BJ (cell line): ENCODE measurements around the gene PDLIM7. TPM values are rescaled to one million over a fixed set of nuclear protein-coding genes. Genes with fewer than 3 reads are reported as not detected.

ENCODE experiments used
- CTCF ChIA-PET: fragments of 350-600 bp; formaldehyde crosslinking; extraction: SDS; loops from one replicate; lab custom pipeline; 2021; ENCODE audit warnings: antibody characterized with exemption, inconsistent platforms; lab: Yijun Ruan, JAX
- POLR2A ChIA-PET: fragments of 300-600 bp; sonication (Branson Sonifier 250); formaldehyde crosslinking; extraction: SDS; loops from one replicate; lab custom pipeline; 2021; ENCODE audit warnings: antibody characterized with exemption; lab: Charles Lee
- DNase-seq: peaks from one replicate; pipeline ENCODE4 v3.0.0-alpha.2; 2011; ENCODE audit warnings: low read depth
- H3K27me3 ChIP-seq: 2 replicates; pipeline ENCODE4 v1.6.0; 2011; ENCODE audit warnings: low read length; ENCODE audit not compliant: control insufficient read depth, insufficient read depth
- H3K36me3 ChIP-seq: 2 replicates; pipeline ENCODE4 v1.5.1; 2011; ENCODE audit warnings: low read length; ENCODE audit not compliant: control insufficient read depth, insufficient read depth
- H3K4me3 ChIP-seq: 2 replicates; pipeline ENCODE4 v1.5.1; 2011; ENCODE audit warnings: low read depth, mild to moderate bottlenecking, control low read depth, low read length
- polyA plus RNA-seq: library from polyadenylated mRNA; depleted of rRNA; stranded (reverse); fragments of >200 nt; gene quantifications from 2 replicates; pipeline ENCODE4 v1.2.3, GENCODE V29; 2011
- TF ChIP-seq, protein P1 (sequence below): IDR thresholded peaks from 2 replicates; pipeline ENCODE4 v1.5.1; 2011; ENCODE audit warnings: low read depth, mild to moderate bottlenecking, control low read depth, inconsistent platforms, low read length, moderate library complexity; ENCODE audit not compliant: insufficient read depth

The PDLIM7 gene
- polyA plus RNA-seq, 1 experiment = 624 TPM

DNA sequence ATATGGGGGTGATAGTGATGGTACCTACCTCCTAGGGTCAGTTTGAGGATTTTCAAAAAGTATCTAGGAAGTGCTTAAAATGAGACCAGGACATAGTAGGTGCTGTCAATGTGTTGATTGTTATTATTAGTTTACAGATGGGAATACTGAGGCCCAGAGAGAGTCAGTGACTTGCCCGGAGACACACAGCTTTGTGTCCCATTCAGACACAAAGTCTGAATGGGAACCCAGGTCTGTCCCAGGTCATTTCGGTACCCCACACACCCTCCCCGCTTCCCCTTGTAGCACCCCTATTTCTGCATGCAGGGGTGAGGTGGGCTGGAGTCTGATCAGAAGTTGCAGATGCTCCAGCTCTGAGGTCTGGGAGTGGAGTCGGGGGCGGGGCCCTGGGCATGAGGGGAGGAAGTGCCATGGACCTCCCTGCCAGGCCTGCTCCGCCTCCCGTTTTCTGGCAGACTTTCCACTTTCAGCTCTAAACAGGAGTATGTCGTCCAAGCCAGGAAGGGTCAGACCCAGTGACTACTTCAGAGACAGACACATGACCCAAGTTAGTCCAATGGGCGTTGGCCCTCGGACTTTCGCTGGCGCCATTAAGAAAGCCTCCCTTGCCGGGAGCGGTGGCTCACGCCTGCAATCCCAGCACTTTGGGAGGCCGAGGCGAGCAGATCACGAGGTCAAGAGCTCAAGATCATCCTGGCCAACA is 20.7 kb downstream of the PDLIM7 start:
- DNase-seq = no peak
- Histone ChIP-seq H3K27me3 (no peaks in the 10 kb centered on the region), H3K4me3 (no peak overlapping the region), H3K36me3 (peaks cover 5% of the 10 kb centered on the region)
- POLR2A ChIA-PET = no interaction called here
- TF ChIP-seq, protein P1, sequence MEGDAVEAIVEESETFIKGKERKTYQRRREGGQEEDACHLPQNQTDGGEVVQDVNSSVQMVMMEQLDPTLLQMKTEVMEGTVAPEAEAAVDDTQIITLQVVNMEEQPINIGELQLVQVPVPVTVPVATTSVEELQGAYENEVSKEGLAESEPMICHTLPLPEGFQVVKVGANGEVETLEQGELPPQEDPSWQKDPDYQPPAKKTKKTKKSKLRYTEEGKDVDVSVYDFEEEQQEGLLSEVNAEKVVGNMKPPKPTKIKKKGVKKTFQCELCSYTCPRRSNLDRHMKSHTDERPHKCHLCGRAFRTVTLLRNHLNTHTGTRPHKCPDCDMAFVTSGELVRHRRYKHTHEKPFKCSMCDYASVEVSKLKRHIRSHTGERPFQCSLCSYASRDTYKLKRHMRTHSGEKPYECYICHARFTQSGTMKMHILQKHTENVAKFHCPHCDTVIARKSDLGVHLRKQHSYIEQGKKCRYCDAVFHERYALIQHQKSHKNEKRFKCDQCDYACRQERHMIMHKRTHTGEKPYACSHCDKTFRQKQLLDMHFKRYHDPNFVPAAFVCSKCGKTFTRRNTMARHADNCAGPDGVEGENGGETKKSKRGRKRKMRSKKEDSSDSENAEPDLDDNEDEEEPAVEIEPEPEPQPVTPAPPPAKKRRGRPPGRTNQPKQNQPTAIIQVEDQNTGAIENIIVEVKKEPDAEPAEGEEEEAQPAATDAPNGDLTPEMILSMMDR = no peak
- CTCF ChIA-PET = interaction anchor here (0.9 to 8.3 kb wide), 7 partner anchors 12 to 72 kb away, joined by 3 to 85 read pairs (median 4); partner anchors contain the start of gene PDLIM7

DNA sequence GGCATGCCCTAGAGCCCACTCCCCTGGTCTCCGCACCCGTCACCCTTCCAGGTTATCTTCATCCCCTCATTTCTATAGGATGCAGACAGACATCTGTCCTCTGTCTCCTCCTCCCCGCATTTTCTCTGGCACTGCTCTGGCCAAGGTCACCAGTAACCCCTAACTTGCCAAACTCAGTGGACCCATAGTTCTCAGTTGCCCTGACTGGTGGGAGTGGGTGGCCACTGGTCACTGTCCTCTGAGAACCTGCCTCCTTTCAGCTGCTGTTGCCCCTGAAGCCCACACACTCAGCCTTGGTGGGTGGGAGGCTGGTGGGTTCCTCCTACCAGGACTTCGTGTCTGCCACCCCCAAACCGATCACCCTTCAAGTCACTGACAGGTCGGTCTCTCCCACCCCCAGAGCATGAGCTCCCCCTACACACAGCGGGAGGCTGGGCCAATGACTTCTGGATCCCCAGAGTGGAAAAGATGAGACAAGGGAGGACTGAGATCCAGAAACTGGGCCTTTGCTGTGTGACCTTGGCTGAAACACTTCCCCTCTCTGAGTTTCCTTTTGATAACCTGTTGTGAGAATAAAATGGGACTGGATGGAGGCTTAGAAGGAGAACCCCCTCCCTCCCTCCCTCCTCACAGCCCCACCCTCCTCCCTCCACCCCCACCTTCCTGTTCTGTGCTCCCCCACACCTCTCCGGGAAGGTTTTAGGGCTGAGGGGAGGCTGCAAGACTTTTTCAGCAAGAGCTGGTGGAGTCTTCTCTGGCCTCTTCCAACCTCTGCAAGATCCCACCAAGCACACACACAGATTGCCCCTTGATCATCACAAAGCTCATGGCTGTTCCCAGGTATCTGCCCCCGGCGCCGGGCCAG is 21.6 kb downstream of the PDLIM7 start:
- ChIA-PET POLR2A (no interaction called here), CTCF (interaction anchor here (0.9 to 8.3 kb wide), 5 partner anchors 10 to 71 kb away, joined by 3 to 85 read pairs (median 4); partner anchors contain the start of gene PDLIM7)
- no peak for DNase-seq
- Histone ChIP-seq H3K4me3 (no peak overlapping the region), H3K36me3 (peaks cover 4% of the 10 kb centered on the region), H3K27me3 (no peaks in the 10 kb centered on the region)
- TF ChIP-seq, protein P1 = no peak

DNA sequence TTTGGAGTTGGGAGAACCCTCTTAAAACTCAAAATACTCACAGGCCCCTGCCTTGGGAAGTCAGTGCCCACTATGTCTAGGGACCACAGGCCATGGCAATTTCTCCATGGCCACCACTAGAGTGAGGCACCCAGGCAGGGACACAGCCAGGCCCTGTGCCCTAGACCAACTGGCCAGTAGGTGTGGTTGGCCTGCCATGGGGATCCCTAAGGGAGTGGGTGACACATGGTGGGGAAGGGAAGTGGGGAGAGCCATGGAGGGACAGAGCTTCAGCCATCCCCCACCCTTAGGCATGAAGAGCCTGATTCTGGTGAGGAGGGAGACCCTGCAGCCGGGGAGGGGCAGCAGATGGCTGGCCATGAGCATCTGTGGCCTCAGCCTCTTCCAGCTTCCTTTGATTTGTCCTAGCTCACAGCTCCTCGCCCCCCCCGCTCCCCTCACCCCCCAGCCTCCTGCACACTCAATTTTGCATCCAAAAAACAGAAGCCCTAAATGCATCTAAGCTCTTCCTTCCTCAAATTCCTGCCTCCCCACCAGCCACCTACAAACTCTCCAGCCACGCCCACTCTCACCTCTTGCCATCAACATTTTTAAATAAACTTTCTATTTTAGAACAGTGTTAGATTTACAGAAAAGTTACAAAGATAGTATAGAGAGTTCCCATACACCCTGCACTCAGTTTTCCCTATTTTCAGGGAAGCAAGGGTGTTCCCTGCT is 22.4 kb downstream of the PDLIM7 start:
- TF ChIP-seq, protein P1 = no peak
- peaks cover 5% of the 10 kb centered on the region for H3K36me3 ChIP-seq
- H3K4me3 ChIP-seq = no peak overlapping the region
- POLR2A ChIA-PET = no interaction called here
- no peak for DNase-seq
- no peaks in the 10 kb centered on the region for H3K27me3 ChIP-seq
- CTCF ChIA-PET = interaction anchor here (0.9 to 8.3 kb wide), 4 partner anchors 9 to 71 kb away, joined by 3 to 85 read pairs (median 12); partner anchors contain the start of gene PDLIM7

DNA sequence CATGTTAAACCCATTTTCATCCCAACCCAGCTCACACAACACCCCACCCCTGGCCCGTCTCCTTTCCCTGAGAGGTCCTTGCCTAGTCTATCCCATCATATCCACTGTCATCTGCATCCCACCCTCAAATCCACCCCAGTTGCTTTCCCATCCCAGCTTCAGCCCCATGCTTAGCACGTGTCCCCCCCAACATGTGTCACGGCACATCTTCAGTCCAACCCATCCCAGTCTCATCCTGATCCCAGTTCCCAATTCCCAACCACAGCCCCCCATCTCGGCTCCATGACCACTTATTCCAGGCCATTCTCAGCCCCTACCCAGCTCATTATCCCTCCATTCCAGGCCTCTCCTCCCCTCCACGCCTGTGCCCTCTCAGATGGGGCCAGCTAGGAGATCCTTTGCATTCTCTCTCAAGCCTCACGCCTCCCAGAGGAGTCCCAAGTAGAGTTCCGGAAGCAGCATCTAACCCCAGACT is 23.4 kb downstream of the PDLIM7 start:
- CTCF ChIA-PET = interaction anchor here (0.6 to 4.3 kb wide), 3 partner anchors 19 to 24 kb away, joined by 4 to 20 read pairs (median 17); no protein-coding TSS in a partner anchor
- TF ChIP-seq, protein P1 = no peak
- peaks cover 5% of the 10 kb centered on the region; the same call in 1 of the 2 replicates for H3K36me3 ChIP-seq
- POLR2A ChIA-PET = no interaction called here
- no peaks in the 10 kb centered on the region for H3K27me3 ChIP-seq
- no peak overlapping the region for H3K4me3 ChIP-seq
- DNase-seq = no peak
